HG03139 (cell line): Measurements from ENCODE around the gene CCNY.
"Not testable (repeated sequence)": the region's sequence is repeated elsewhere in the genome, so short reads cannot be mapped to it uniquely, and the experiment has no call there.

ENCODE experiments used
- ATAC-seq: cut with Tn5 transposase; IDR thresholded peaks from one replicate; pipeline ENCODE4 v1.9.1; 2021; ENCODE audit not compliant: unreplicated experiment

The CCNY gene

GRCh38 chr10:35336084-35336831 lies at the start of gene CCNY:
TSS of gene CCNY (plus strand) at chr10:35336509. CDS start at chr10:35337054, 545 bp downstream.
- peak; percentile 54 for ATAC-seq

- ATAC-seq = no peak
Observed at GRCh38 chr10:35289198-35289597, 47.1 kb upstream of the CCNY start.

GRCh38 chr10:35294506-35294905 lies 41.8 kb upstream of the CCNY start:
- ATAC-seq = no peak

- no peak for ATAC-seq
Observed at GRCh38 chr10:35299016-35299415, 37.3 kb upstream of the CCNY start.

GRCh38 chr10:35300063-35300699 lies 36.1 kb upstream of the CCNY start:
- peak; percentile 90 for ATAC-seq

GRCh38 chr10:35304649-35305048 lies 31.7 kb upstream of the CCNY start:
- ATAC-seq = no peak

GRCh38 chr10:35306852-35307251 lies 29.5 kb upstream of the CCNY start:
- no peak for ATAC-seq

GRCh38 chr10:35307297-35307696 lies 29.0 kb upstream of the CCNY start:
- no peak for ATAC-seq

- ATAC-seq = no peak
Observed at GRCh38 chr10:35308809-35309208, 27.5 kb upstream of the CCNY start.

- not testable (repeated sequence) for ATAC-seq
Observed at GRCh38 chr10:35314142-35314541, 22.2 kb upstream of the CCNY start.

GRCh38 chr10:35315235-35315634 lies 21.1 kb upstream of the CCNY start:
- not testable (repeated sequence) for ATAC-seq

- no peak for ATAC-seq
Observed at GRCh38 chr10:35316218-35316967, 19.9 kb upstream of the CCNY start.

- ATAC-seq = no peak
Observed at GRCh38 chr10:35318551-35318950, 17.8 kb upstream of the CCNY start.

GRCh38 chr10:35320341-35320740 lies 16.0 kb upstream of the CCNY start:
- ATAC-seq = no peak

- ATAC-seq = no peak
Observed at GRCh38 chr10:35322636-35323035, 13.7 kb upstream of the CCNY start.

- no peak for ATAC-seq
Observed at GRCh38 chr10:35324196-35324595, 12.1 kb upstream of the CCNY start.

GRCh38 chr10:35326466-35327235 lies 9.7 kb upstream of the CCNY start:
- ATAC-seq = no peak

- no peak for ATAC-seq
Observed at GRCh38 chr10:35327790-35328403, 8.4 kb upstream of the CCNY start.

- ATAC-seq = no peak
Observed at GRCh38 chr10:35328404-35329037, 7.8 kb upstream of the CCNY start.

GRCh38 chr10:35329520-35329919 lies 6.8 kb upstream of the CCNY start:
- ATAC-seq = no peak
